Measurements from ENCODE around the gene NEK5.
A peak's percentile ranks its signal among the peaks of the same experiment; 100 is the strongest.

NEK5 gene

GRCh38 chr13:52025475-52026245 is 103.2 kb downstream of the NEK5 start:
- DNase-seq, result no peak
- intact Hi-C loops (cut with DNase I), result no loop called here

GRCh38 chr13:52024481-52024880 is 104.4 kb downstream of the NEK5 start, which contains the start of gene UTP14C:
Gene UTP14C, plus strand, starts transcription at chr13:52024691. Its CDS starts 4,114 bp downstream, at chr13:52028805.
- intact Hi-C loops (cut with DNase I), result no loop called here
- DNase-seq, result no peak

DNA sequence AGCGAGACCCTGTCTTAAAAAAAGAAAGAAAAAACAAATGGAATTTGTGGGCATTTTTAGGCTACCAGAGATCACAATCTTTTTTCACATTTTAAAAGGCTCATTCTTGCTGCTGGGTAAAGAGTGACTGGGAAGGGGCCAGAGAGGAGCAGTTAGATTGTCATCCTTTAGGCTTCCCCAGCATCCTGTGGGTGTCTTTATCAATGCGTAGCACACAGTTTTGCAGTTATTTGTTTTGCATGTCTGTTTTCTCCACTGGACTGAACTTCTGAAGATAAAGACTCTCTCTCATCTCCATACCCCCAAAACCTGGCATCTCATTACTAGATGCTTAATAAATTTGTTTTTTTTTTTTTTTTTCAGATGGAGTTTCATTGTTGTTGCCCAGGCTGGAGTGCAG is 106.5 kb downstream of the NEK5 start:
- no peak for DNase-seq
- intact Hi-C loops (cut with DNase I), result no loop called here

DNA sequence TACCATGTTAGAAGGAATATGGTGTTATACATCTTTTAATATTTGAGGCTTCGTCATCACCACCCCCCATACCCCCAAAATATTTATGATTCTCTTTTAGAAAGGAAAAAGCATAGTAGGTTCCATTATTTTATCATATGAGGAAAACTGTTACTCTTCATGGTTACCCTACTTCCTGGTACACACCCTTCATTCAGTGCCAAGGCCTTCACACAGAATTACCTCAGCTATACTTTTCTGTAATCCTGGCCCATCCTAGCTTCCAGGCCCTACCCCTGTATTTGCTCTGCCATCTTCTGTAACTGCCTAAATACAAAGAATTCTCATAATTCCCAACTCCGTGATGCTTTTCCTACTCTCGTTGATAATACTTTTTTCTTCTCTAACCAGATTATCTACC is 108.7 kb downstream of the NEK5 start:
- intact Hi-C loops (cut with DNase I), result no loop called here

GRCh38 chr13:52016296-52016695 is 112.6 kb downstream of the NEK5 start:
- intact Hi-C loops (cut with DNase I), result no loop called here
- DNase-seq, result no peak

More for the DNA sequence above, 108.7 kb downstream of the NEK5 start:
- no peak for DNase-seq

DNA sequence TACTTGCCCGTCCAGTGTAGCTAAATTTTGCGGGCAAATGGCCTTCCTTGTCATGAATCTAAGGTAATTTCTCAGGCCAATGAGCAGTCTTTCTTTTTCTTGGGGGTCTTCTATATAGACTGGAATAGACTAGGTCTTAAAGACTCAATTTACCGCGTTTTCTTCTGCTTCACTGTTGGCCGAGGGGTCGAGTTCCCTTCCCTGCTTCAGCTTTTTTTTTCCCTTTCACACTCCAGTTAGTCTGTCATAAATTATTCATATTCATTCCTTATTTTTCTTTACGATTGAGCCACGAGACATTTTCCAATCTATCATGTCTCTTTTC is 116.4 kb downstream of the NEK5 start:
- no peak for DNase-seq
- intact Hi-C loops (cut with DNase I), result loop anchor here (5.0 kb wide), 2 partner anchors 115 to 185 kb away; partner anchors contain the start of gene NEK5

DNA sequence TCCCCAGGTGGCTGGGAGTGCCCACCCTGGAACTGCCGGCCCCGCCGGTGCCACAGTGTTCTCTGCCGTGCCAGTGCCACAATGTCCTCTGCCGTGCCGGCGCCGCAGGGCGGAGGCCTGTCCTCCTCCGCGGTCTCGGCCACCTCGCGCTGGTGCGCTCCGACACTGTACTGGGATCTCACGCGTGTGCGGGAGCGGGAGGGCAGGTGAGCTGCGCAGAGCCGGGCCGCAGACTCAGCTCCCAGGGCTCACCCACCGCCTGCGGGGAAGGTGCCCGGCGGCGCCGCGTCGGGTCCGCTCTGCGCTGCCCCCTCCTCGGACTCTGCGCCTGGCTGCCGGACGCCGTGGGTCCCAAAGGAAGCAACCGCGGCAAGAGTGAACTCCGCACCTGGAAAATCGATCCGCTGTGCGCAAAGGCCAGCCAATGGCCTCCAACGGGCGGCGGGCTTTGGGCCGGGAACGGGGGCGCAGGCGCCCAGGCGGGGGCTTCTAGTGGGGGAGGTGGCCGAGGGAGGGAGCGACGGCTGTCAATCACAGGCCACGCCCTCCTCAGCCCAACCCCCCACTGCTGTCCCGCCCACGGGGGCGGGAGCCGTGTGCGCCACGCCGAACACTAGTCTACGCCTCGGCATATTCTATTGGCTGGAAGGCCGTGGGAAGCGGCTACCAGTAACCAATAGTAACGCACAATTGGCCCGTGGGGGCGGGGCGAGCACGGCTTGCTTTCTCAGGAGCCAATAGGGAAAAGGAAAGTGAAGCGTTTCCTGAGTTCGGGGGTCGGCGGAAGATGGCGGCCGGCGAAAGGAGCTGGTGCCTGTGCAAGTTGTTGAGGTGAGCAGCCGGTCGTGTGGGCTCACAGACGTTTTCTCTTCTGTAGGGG is 117.0 kb downstream of the NEK5 start, which contains the start of gene ALG11:
Gene ALG11, plus strand, starts transcription at position 767 of the 880 bp plus-strand sequence. Its CDS starts 21 bp downstream, at position 788.
- peak; percentile 98 to 100 (median 99) for DNase-seq
- intact Hi-C loops (cut with DNase I), result loop anchor here (5.0 kb wide), 2 partner anchors 115 to 185 kb away; partner anchors contain the start of gene NEK5

- intact Hi-C loops (cut with DNase I), result loop anchor here (5.0 kb wide), 2 partner anchors 116 to 186 kb away; partner anchors contain the start of gene NEK5
- peak in 29 of 42 donors; percentile 8 to 51 (median 20) for DNase-seq
Observed at GRCh38 chr13:52010890-52011631, 117.8 kb downstream of the NEK5 start, which contains the start of gene ATP7B. Gene ATP7B, minus strand, starts transcription at chr13:52011450. Its CDS starts 113 bp downstream, at chr13:52011337.

GRCh38 chr13:52009946-52010345 is 118.9 kb downstream of the NEK5 start:
- DNase-seq, result no peak
- intact Hi-C loops (cut with DNase I), result loop anchor here (5.0 kb wide), 2 partner anchors 117 to 187 kb away; partner anchors contain the start of gene NEK5

DNA sequence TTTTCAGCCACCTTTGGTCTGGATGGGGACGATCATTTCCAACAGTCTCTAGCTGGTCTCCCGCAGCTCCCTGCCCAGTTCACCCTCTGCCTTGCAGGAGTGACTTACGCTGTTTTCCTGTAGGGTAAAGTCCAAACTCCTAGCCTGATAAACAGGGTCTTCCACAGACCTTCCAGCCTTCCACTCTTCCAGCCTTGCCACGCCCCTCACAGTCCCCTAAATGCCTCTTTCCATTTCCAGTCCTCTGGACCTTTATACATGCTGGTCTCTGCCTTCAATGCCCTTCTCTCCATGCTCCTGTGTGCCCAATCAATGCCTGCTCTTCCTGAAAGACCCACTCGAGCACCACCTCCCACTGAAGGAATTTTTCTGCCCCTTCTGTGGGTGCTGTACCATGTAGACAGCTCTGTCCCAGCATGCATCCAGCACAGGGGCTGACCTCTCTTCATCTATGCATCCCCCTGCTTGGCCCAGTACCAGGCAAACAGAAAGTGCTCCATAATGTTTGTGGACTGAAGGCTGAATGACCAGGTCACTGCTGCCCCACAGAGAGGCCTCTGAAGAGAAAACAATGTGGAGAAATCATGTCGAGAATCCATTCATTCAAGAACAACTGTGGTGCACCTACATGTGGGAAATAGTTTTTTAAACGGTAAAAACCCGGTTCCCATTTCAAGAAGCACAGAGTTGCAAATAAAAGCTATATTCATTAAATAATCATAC is 122.2 kb downstream of the NEK5 start:
- intact Hi-C loops (cut with DNase I), result no loop called here
- DNase-seq, result no peak

DNA sequence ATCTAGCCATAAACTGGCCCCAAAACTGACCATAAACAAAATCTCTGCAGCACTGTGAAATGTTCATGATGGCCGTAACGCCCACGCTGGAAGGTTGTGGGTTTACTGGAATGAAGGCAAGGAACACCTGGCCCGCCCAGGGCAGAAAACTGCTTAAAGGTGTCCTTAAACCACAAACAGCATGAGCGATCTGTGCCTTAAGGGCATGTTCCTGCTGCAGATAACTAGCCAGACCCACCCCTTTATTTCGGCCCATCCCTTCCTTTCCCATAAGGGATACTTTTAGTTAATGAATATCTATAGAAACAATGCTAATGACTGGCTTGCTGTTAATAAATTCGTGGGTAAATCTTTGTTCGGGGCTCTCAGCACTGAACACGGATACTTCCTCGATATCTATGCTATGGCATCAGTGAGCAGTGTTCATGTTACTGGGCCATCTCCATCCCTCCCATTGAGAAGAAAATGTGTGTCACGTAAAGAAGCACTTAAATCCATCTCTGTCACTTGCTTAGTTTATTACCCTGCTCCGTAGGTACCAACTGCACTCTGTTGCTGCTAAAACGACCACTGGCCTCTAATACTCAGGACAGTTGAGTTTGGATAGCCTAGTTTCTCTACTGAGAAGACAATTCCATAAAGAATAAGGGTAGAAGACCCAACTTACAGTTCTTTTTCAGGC is 122.9 kb downstream of the NEK5 start:
- intact Hi-C loops (cut with DNase I), result no loop called here
- DNase-seq, result no peak

- intact Hi-C loops (cut with DNase I), result no loop called here
- DNase-seq, result peak in 2 of 42 donors; percentile 15 to 21
Observed at GRCh38 chr13:52004511-52005170, 124.2 kb downstream of the NEK5 start.

DNA sequence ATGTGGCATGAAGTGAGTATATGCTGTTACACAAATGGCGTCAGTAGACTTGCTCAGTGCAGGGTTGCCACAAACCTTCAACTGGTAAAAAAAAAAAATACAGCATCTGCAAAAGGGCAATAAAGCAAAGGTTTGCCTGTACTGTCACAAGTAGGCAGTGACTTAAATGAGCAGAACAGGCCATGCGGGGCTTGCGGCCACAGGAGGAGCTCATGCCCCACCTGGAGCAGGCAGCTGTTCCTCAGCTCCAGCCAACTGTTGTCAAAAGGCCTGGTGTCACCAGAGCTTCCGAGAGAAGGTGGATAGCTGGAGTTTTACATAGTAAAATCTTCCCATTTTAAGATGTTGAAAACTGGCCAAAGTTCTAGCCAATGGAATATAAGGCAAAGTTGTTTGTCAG is 125.3 kb downstream of the NEK5 start:
- intact Hi-C loops (cut with DNase I), result no loop called here
- no peak for DNase-seq

DNA sequence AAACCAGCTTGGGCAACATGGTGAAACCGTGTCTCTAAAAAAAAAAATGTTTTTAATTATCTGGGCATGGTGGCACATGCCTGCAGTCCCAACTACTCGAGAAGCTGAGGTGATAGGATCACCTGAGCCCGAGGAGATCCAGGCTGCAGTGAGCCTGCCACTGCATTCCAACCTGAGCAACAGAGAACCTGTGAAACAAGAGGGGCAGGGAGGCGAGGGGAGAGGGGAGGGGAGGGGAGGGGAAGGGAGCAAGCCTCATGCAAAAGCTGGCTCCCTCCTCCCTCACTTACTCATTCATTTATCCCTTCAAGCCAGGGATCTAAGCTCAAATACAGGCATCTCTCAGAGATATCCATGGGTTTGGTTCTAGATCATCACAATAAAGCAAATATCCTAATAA is 126.5 kb downstream of the NEK5 start:
- intact Hi-C loops (cut with DNase I), result no loop called here
- DNase-seq, result no peak

DNA sequence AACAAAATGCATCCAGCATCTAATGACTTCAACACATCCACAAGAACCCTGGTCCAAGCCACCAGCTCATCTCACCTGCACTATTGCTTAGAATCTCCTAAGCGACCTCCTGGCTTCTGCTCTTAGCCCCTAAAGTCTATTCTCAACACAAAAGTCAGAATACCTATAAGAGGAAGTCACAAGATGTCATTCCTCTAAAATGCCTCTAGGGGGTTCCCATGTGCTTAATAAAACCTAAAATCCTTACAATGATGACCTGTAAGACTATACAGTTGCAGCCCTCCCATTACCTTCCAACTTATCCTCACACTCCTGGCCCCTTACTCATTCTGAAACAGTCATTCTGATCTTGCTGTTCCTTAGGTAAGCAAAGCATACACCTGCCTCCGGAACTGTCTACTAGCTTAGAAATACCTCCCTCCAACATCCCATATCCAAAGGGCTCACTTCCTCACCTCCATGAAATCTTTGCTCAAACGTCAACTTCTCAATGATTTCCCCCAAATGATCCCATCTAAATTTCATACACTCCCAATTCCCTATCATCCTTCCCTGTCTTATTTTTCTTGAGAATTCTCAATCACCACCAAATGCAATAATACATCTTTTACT is 127.6 kb downstream of the NEK5 start:
- intact Hi-C loops (cut with DNase I), result no loop called here
- no peak for DNase-seq

GRCh38 chr13:51999921-52000320 is 129.0 kb downstream of the NEK5 start:
- intact Hi-C loops (cut with DNase I), result loop anchor here (5.0 kb wide), 1 partner anchor 127 kb away; the partner anchor contains the start of gene NEK5

GRCh38 chr13:51999510-51999911 is 129.4 kb downstream of the NEK5 start:
- intact Hi-C loops (cut with DNase I), result loop anchor here (5.0 kb wide), 1 partner anchor 128 kb away; the partner anchor contains the start of gene NEK5
- DNase-seq, result peak in 12 of 42 donors; percentile 6 to 65 (median 26)

More at GRCh38 chr13:51999921-52000320, 129.0 kb downstream of the NEK5 start:
- DNase-seq, result no peak

Data from head of caudate nucleus (tissue), 42 donors.